ENCODE results near the gene NFIA.
A peak's percentile ranks its signal among the peaks of the same experiment; 100 is the strongest.

NFIA gene

GRCh38 chr1:61175976-61176375 is 93.6 kb downstream of the NFIA start:
- DNase-seq: no peak

GRCh38 chr1:61181067-61182038 is 99.0 kb downstream of the NFIA start:
- DNase-seq: no peak

GRCh38 chr1:61182049-61182448 is 99.7 kb downstream of the NFIA start:
- no peak for DNase-seq

GRCh38 chr1:61182480-61182879 is 100.1 kb downstream of the NFIA start:
- DNase-seq: no peak

- peak in 22 of 51 donors; percentile 11 to 74 (median 32) for DNase-seq
These were observed 101.2 kb downstream of the NFIA start for GRCh38 chr1:61183471-61184039.

- DNase-seq: peak; percentile 23 to 94 (median 82)
These were observed 101.8 kb downstream of the NFIA start for GRCh38 chr1:61184040-61184713.

GRCh38 chr1:61184714-61185106 is 102.3 kb downstream of the NFIA start:
- DNase-seq: no peak

GRCh38 chr1:61186753-61187152 is 104.4 kb downstream of the NFIA start:
- DNase-seq: no peak

GRCh38 chr1:61187352-61188086 is 105.2 kb downstream of the NFIA start:
- DNase-seq: peak in 5 of 51 donors; percentile 12 to 70 (median 21)

GRCh38 chr1:61190153-61190552 is 107.8 kb downstream of the NFIA start:
- DNase-seq: no peak

- peak in 2 of 51 donors; percentile 32 to 62 for DNase-seq
These were observed 108.5 kb downstream of the NFIA start for GRCh38 chr1:61190618-61191432.

GRCh38 chr1:61191433-61191720 is 109.0 kb downstream of the NFIA start:
- peak in 1 of 51 donors; percentile 12 for DNase-seq

- no peak for DNase-seq
These were observed 110.4 kb downstream of the NFIA start for GRCh38 chr1:61192663-61193330.

GRCh38 chr1:61193808-61194207 is 111.4 kb downstream of the NFIA start:
- no peak for DNase-seq

GRCh38 chr1:61198554-61198953 is 116.2 kb downstream of the NFIA start:
- DNase-seq: peak in 5 of 51 donors; percentile 19 to 48 (median 25)

- no peak for DNase-seq
These were observed 118.7 kb downstream of the NFIA start for GRCh38 chr1:61201035-61201434.

GRCh38 chr1:61202854-61203598 is 120.7 kb downstream of the NFIA start:
- DNase-seq: peak in 1 of 51 donors; percentile 36

- DNase-seq: no peak
These were observed 122.2 kb downstream of the NFIA start for GRCh38 chr1:61204528-61204927.

GRCh38 chr1:61207416-61207815 is 125.1 kb downstream of the NFIA start:
- DNase-seq: no peak

All from hypothalamus (tissue), 51 donors.